H1 (cell line): Measurements from ENCODE around the gene RIBC2.

Source experiments
- JUN ChIP-seq: IDR thresholded peaks from 2 replicates; pipeline ENCODE4 v1.6.1; 2011; ENCODE audit warnings: low read depth, mild to moderate bottlenecking, improper control_type of control experiment, low read length
- TF ChIP-seq, protein P1 (sequence below): IDR thresholded peaks from 2 replicates; pipeline ENCODE4 v1.6.1; 2012; ENCODE audit warnings: inconsistent platforms

GRCh38 chr22:45460288-45461109 lies 47.0 kb downstream of the RIBC2 start:
- TF ChIP-seq, protein P1, sequence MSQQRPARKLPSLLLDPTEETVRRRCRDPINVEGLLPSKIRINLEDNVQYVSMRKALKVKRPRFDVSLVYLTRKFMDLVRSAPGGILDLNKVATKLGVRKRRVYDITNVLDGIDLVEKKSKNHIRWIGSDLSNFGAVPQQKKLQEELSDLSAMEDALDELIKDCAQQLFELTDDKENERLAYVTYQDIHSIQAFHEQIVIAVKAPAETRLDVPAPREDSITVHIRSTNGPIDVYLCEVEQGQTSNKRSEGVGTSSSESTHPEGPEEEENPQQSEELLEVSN: no peak
- TF ChIP-seq JUN: no peak
